NT2/D1 (cell line): ENCODE data around the gene CDH26.

ENCODE experiments used
- SUZ12 ChIP-seq: IDR thresholded peaks from 2 replicates; pipeline ENCODE4 v1.6.1; 2011; ENCODE audit not compliant: insufficient read length, insufficient read depth; ENCODE audit errors: extremely low read depth
- ZNF274 ChIP-seq: IDR thresholded peaks from 2 replicates; pipeline ENCODE4 v1.6.1; 2011; ENCODE audit warnings: mild to moderate bottlenecking, low read depth, low read length

- TF ChIP-seq ZNF274 (no peak), SUZ12 (no peak)
Measured at GRCh38 chr20:60000271-60001042, 42.2 kb downstream of the CDH26 start.
